HCT116 (cell line): Measurements from ENCODE around the gene KCNC4. TPM values are rescaled to one million over a fixed set of nuclear protein-coding genes. Genes with fewer than 3 reads are reported as not detected.

Source experiments
- ATAC-seq: fragments of 200-7000 bp; cut with Tn5 transposase; 2 replicates; pipeline ENCODE4 v1.9.1; 2020; ENCODE audit warnings: mild to moderate bottlenecking, moderate library complexity
- Bru-seq: library from RNA; stranded (reverse); fragments of 400-500 nt; gene quantifications from one replicate; lab custom pipeline; 2021; lab: Mats Ljungman, UMichigan
- BruChase-seq, 2 experiments: library from RNA; stranded (reverse); fragments of 400-500 nt; gene quantifications; one replicate each; lab custom pipeline; 2021; lab: Mats Ljungman, UMichigan
- BruUV-seq: library from RNA; stranded (reverse); fragments of 400-500 nt; replicated peaks from 2 replicates; lab custom pipeline; 2021; lab: Mats Ljungman, UMichigan
- CTCF ChIA-PET: fragments of 300-600 bp; sonication (Branson Sonifier 250); formaldehyde crosslinking; loops from one replicate; lab custom pipeline; 2021; ENCODE audit warnings: antibody characterized with exemption; lab: Charles Lee
- POLR2A ChIA-PET: fragments of 300-600, 350-600 bp; sonication (Branson Sonifier 250); formaldehyde crosslinking; loops from one replicate; lab custom pipeline; 2021; ENCODE audit warnings: antibody characterized with exemption; lab: Charles Lee
- RAD21 ChIA-PET, 2 experiments: fragments of 300-600 bp; sonication (Branson Sonifier 250); formaldehyde crosslinking; loops; one replicate each; lab custom pipeline; 2023; ENCODE audit warnings: low total read pairs in 2 of 2; ENCODE audit not compliant: uncharacterized antibody in 2 of 2, unreplicated experiment in 2 of 2, low non-redundant PET in 1 of 2; lab: Charles Lee
- DNase-seq: peaks from one replicate; pipeline ENCODE4 v3.0.0-alpha.2; 2010; ENCODE audit warnings: low read depth, low spot score
- H2AFZ ChIP-seq: fragments of 200-600 bp; shearing (Covaris generic), sonication (generic); 2 replicates; pipeline ENCODE4 v1.6.1; 2017; ENCODE audit warnings: low read depth, mixed run types, mixed read lengths, antibody characterized with exemption, low read length; ENCODE audit not compliant: poor library complexity, severe bottlenecking
- H3K27ac ChIP-seq: 2 replicates; pipeline ENCODE4 v1.5.1; 2012; ENCODE audit warnings: low read depth, low read length
- H3K27me3 ChIP-seq: fragments of 200-600 bp; sonication (generic); 2 replicates; pipeline ENCODE4 v1.6.1; 2016; ENCODE audit warnings: mixed run types, low read length, mixed read lengths; ENCODE audit not compliant: insufficient read depth
- H3K36me3 ChIP-seq, 2 experiments: fragments of 200-500 bp in 1 of 2; fragments of 200-600 bp in 1 of 2; sonication (Bioruptor generic) in 1 of 2; sonication (generic) in 1 of 2; 2 replicates each; pipeline versions ENCODE4 v1.5.1 to v1.6.1; 2014 to 2016; ENCODE audit warnings: low read length in 2 of 2, inconsistent platforms in 1 of 2, mixed read lengths in 1 of 2, mixed run types in 1 of 2; ENCODE audit not compliant: insufficient read depth in 2 of 2, control insufficient read depth in 1 of 2
- H3K4me1 ChIP-seq, 2 experiments: fragments of 200-600 bp in 1 of 2; sonication (generic) in 1 of 2; 2 replicates each; pipeline versions ENCODE4 v1.5.1 to v1.6.1; 2012 to 2017; ENCODE audit warnings: low read length in 2 of 2, inconsistent platforms in 1 of 2, mild to moderate bottlenecking in 1 of 2, mixed read lengths in 1 of 2, mixed run types in 1 of 2, moderate library complexity in 1 of 2; ENCODE audit not compliant: insufficient read depth in 2 of 2, control insufficient read depth in 1 of 2
- H3K4me2 ChIP-seq: fragments of 200-600 bp; sonication (generic); 2 replicates; pipeline ENCODE4 v1.6.1; 2017; ENCODE audit warnings: mixed run types, low read length, mixed read lengths
- H3K4me3 ChIP-seq, 2 experiments: fragments of 200-600 bp in 1 of 2; sonication (generic) in 1 of 2; replicated peaks in 1 of 2; 2 replicates each; pipeline ENCODE4 v1.5.1; 2011 to 2016; ENCODE audit warnings: low read length in 2 of 2, control low read depth in 1 of 2, low read depth in 1 of 2, mild to moderate bottlenecking in 1 of 2, mixed read lengths in 1 of 2, mixed run types in 1 of 2
- H3K79me2 ChIP-seq: fragments of 200-600 bp; sonication (generic); 2 replicates; pipeline ENCODE4 v1.6.1; 2017; ENCODE audit warnings: mild to moderate bottlenecking, mixed run types, low read length, moderate library complexity, mixed read lengths; ENCODE audit not compliant: insufficient read depth
- H3K9ac ChIP-seq: fragments of 200-600 bp; sonication (generic); 2 replicates; pipeline ENCODE4 v1.6.1; 2016; ENCODE audit warnings: low read length, mixed read lengths
- H3K9me2 ChIP-seq: fragments of 200-600 bp; sonication (generic), shearing (Covaris generic); 2 replicates; pipeline ENCODE4 v1.6.1; 2017; ENCODE audit warnings: mixed run types, mild to moderate bottlenecking, moderate library complexity; ENCODE audit not compliant: insufficient read depth
- H3K9me3 ChIP-seq, 2 experiments: fragments of 200-500 bp in 1 of 2; fragments of 200-600 bp in 1 of 2; sonication (Bioruptor generic) in 1 of 2; sonication (generic) in 1 of 2; 2 replicates each; pipeline ENCODE4 v1.6.1; 2014 to 2017; ENCODE audit warnings: low read length in 2 of 2, mixed read lengths in 2 of 2, inconsistent platforms in 1 of 2, low read depth in 1 of 2, mild to moderate bottlenecking in 1 of 2, mixed run types in 1 of 2, moderate library complexity in 1 of 2; ENCODE audit not compliant: control insufficient read depth in 1 of 2, insufficient read depth in 1 of 2
- H4K20me1 ChIP-seq: fragments of 200-600 bp; sonication (generic), shearing (Covaris generic); 2 replicates; pipeline ENCODE4 v1.6.1; 2017; ENCODE audit warnings: mixed run types, mild to moderate bottlenecking, moderate library complexity; ENCODE audit not compliant: insufficient read depth
- CBX3 ChIP-seq: IDR thresholded peaks from 2 replicates; pipeline ENCODE4 v1.6.1; 2012; ENCODE audit warnings: low read depth
- POLR2AphosphoS5 ChIP-seq: IDR thresholded peaks from 2 replicates; pipeline ENCODE4 v1.6.1; 2011; ENCODE audit warnings: mild to moderate bottlenecking, low read depth, low read length, moderate library complexity
- TCF7L2 ChIP-seq: IDR thresholded peaks from 2 replicates; pipeline ENCODE4 v1.7.0; 2011; ENCODE audit warnings: borderline replicate concordance, inconsistent platforms; ENCODE audit not compliant: insufficient read depth, insufficient read length; ENCODE audit errors: extremely low read depth
- ZNF274 ChIP-seq: fragments of 200-500 bp; sonication (Bioruptor generic); IDR thresholded peaks from 2 replicates; pipeline ENCODE4 v1.6.1; 2014; ENCODE audit warnings: mild to moderate bottlenecking, low read depth, low read length, inconsistent platforms
- intact Hi-C: fragments of 100-400 bp; cut with micrococcal nuclease; formaldehyde crosslinking; loops from 2 replicates; pipeline ENCODE4 v1.10.0; 2022
- long read RNA-seq: library from polyadenylated mRNA; unstranded; transcript quantifications from one replicate; pipeline ENCODE4 v2.0.0, GENCODE V29; 2021; ENCODE audit not compliant: unreplicated experiment
- polyA plus RNA-seq: library from polyadenylated mRNA; unstranded; fragments of >200 nt; gene quantifications from 2 replicates; pipeline ENCODE4 v1.2.1, GENCODE V29; 2012; ENCODE audit warnings: missing spikeins
- total RNA-seq: library from RNA; stranded (reverse); gene quantifications from one replicate; pipeline ENCODE4 v1.2.1, GENCODE V29; 2021; ENCODE audit not compliant: unreplicated experiment
- TF ChIP-seq, protein P1 (sequence below): IDR thresholded peaks from 2 replicates; pipeline ENCODE4 v1.6.1; 2012

The KCNC4 gene
- total RNA-seq, result 13.0 TPM
- polyA plus RNA-seq, result 5.2 and 5.8 TPM in 2 replicates
- percentile 59 among the genes with signal in this experiment for Bru-seq, nascent RNA
- percentile 75 among the genes with signal in this experiment for BruChase-seq, experiment 1, labeled RNA remaining after a 6-hour chase
- percentile 81 among the genes with signal in this experiment for BruChase-seq, experiment 2, labeled RNA remaining after a 2-hour chase
- long read RNA-seq, full-length matches to known transcripts, result 6 of 12 reads
- long read RNA-seq, partial matches to known transcripts, result 0 of 12 reads
- long read RNA-seq, other reads (novel, unspliced or antisense), result 6 of 12 reads

DNA sequence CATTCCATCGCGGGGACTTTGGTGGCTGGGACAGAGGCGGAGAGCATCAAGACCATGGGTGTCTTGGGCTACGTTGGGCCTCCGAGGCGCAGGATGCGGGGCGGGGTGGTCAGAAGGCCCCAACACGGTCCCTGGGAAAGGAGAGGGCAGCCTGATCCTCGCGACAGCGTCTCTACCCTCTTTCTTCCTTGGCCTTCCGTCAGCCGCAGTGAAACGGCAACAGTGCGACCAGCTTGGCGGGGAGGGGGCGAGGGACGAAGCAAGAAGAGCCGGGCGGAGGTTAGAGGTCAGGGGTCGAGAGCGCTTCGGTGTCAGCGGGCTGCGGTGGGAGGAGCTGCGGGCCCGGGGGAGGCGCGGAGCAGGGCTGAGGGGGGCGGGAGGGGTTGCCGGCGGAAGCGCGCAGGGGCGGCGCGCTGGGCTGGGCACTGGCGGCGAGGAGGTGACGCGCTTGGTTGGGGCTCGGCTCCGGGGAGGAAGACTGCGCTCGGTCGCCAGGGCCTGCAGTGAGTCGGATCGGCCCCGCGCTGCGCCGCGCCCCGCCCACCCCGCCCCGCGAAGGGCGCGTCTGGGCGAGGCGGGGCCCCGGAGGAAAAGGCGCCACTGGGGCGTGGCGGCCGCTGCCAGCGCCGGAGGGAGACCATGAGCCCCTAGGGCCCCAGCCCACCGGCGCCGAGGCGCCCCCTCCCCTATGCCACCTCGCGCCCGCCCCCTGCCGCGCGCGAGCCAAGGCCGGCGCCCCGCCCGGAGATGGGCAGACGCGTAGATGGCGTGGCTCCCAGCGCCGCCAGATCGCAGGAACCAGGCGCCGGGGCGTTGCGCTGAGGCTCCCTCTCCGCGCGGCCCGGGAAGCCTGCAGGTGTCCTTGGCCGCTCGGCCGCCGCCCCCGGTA lies at the start of gene KCNC4:
Gene KCNC4 (plus strand): TSS at position 600 of the 889 bp plus-strand sequence. CDS start 1,186 bp downstream, outside the sequence.
- Histone ChIP-seq H3K4me1 (peaks cover 0 to 23% of the 10 kb centered on the region in 2 experiments; a peak in 2 of 4 replicates), H3K27ac (peak within 1 kb of the TSS; percentile 83), H3K9me3 (no peaks in the 10 kb centered on the region), H3K4me2 (peak within 1 kb of the TSS; percentile 99), H3K36me3 (no peaks in the 10 kb centered on the region), H3K27me3 (no peaks in the 10 kb centered on the region), H3K9ac (peak within 1 kb of the TSS; percentile 81), H4K20me1 (no peaks in the 10 kb centered on the region), H3K4me3 (peak within 1 kb of the TSS; percentile 57 to 74), H3K9me2 (no peaks in the 10 kb centered on the region), H2AFZ (peak within 1 kb of the TSS; percentile 82), H3K79me2 (peaks cover 2% of the 10 kb centered on the region; the same call in 1 of the 2 replicates)
- intact Hi-C loops, result no loop called here
- ChIA-PET RAD21 (interaction anchor here (1.2 to 4.8 kb wide), 4 partner anchors 100 to 250 kb away, joined by 4 to 62 read pairs (median 40); no protein-coding TSS in a partner anchor), POLR2A (interaction anchor here (0.7 to 2.8 kb wide), 2 partner anchors 102 to 402 kb away, joined by 4 to 18 read pairs; no protein-coding TSS in a partner anchor), CTCF (interaction anchor here (0.6 to 5.3 kb wide), 9 partner anchors 13 to 286 kb away, joined by 3 to 206 read pairs (median 6); no protein-coding TSS in a partner anchor)
- ATAC-seq, result peak; percentile 90
- TF ChIP-seq CBX3 (no peak), TCF7L2 (peak; percentile 9), ZNF274 (no peak), POLR2AphosphoS5 (peak; percentile 61)
- TF ChIP-seq, protein P1, sequence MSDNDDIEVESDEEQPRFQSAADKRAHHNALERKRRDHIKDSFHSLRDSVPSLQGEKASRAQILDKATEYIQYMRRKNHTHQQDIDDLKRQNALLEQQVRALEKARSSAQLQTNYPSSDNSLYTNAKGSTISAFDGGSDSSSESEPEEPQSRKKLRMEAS, result no peak; the same call in 1 of the 2 replicates
- BruUV-seq, result no TSS peak
- DNase-seq, result peak; percentile 56
